GM23338 (cell line): Measurements from ENCODE around the gene TRAPPC12. TPM values are rescaled to one million over a fixed set of nuclear protein-coding genes. Genes with fewer than 3 reads are reported as not detected.

ENCODE experiments used
- ATAC-seq: fragments of 200-7000 bp; cut with Tn5 transposase; 3 replicates; pipeline ENCODE4 v1.9.1; 2020
- DNase-seq: peaks from one replicate; pipeline ENCODE4 v3.0.0-alpha.2; 2015; ENCODE audit warnings: low spot score
- H2AFZ ChIP-seq: fragments of 200-600 bp; sonication (generic); 2 replicates; pipeline ENCODE4 v1.8.0; 2016; ENCODE audit warnings: antibody characterized with exemption, mild to moderate bottlenecking, moderate library complexity
- H3F3A ChIP-seq: fragments of 200-600 bp; sonication (generic); replicated peaks from 2 replicates; pipeline ENCODE4 v1.8.0; 2017; ENCODE audit warnings: antibody characterized with exemption, mixed run types, low read depth
- H3K27ac ChIP-seq: fragments of 200-600 bp; sonication (generic); 2 replicates; pipeline ENCODE4 v1.6.1; 2016; ENCODE audit warnings: low read depth
- H3K27me3 ChIP-seq: fragments of 200-600 bp; sonication (generic); 2 replicates; pipeline ENCODE4 v1.8.0; 2016; ENCODE audit warnings: mild to moderate bottlenecking, mixed run types, moderate library complexity; ENCODE audit not compliant: insufficient read depth
- H3K36me3 ChIP-seq: fragments of 200-600 bp; sonication (generic); 2 replicates; pipeline ENCODE4 v1.8.0; 2016; ENCODE audit warnings: mild to moderate bottlenecking; ENCODE audit not compliant: insufficient read depth
- H3K4me1 ChIP-seq: fragments of 200-600 bp; sonication (generic); 2 replicates; pipeline ENCODE4 v1.8.0; 2016; ENCODE audit warnings: mild to moderate bottlenecking, moderate library complexity; ENCODE audit not compliant: insufficient read depth
- H3K4me2 ChIP-seq: fragments of 200-600 bp; sonication (generic); 2 replicates; pipeline ENCODE4 v1.7.1; 2017; ENCODE audit warnings: mixed run types
- H3K4me3 ChIP-seq: fragments of 200-600 bp; sonication (generic); 2 replicates; pipeline ENCODE4 v1.6.1; 2016; ENCODE audit warnings: mixed run types
- H3K79me2 ChIP-seq: fragments of 200-600 bp; sonication (generic); replicated peaks from 2 replicates; pipeline ENCODE4 v1.8.0; 2017; ENCODE audit warnings: mild to moderate bottlenecking; ENCODE audit not compliant: insufficient read depth
- H3K9me2 ChIP-seq: fragments of 200-600 bp; sonication (generic); 2 replicates; pipeline ENCODE4 v1.8.0; 2017; ENCODE audit not compliant: insufficient read depth
- H4K20me1 ChIP-seq: fragments of 200-600 bp; sonication (generic); replicated peaks from 2 replicates; pipeline ENCODE4 v1.8.0; 2017; ENCODE audit warnings: mild to moderate bottlenecking; ENCODE audit not compliant: insufficient read depth
- H3K27ac Mint-ChIP-seq: 2 replicates; pipeline ENCODE4 v1.8.0; 2020; ENCODE audit warnings: inconsistent platforms, mild to moderate bottlenecking, moderate library complexity, mixed read lengths
- H3K27me3 Mint-ChIP-seq: 3 replicates; pipeline ENCODE4 v1.8.0; 2022; ENCODE audit warnings: low read depth, mild to moderate bottlenecking, moderate library complexity, mixed read lengths, inconsistent platforms; ENCODE audit not compliant: insufficient read depth, poor library complexity
- H3K36me3 Mint-ChIP-seq: 3 replicates; pipeline ENCODE4 v1.8.0; 2021; ENCODE audit warnings: low read depth, mild to moderate bottlenecking, inconsistent platforms, moderate library complexity, mixed read lengths
- H3K4me1 Mint-ChIP-seq: 3 replicates; pipeline ENCODE4 v1.8.0; 2020; ENCODE audit warnings: mild to moderate bottlenecking, inconsistent platforms, mixed read lengths
- H3K4me3 Mint-ChIP-seq: 3 replicates; pipeline ENCODE4 v1.8.0; 2021; ENCODE audit warnings: moderate library complexity, mild to moderate bottlenecking, inconsistent platforms, mixed read lengths
- H3K9me3 Mint-ChIP-seq: 3 replicates; pipeline ENCODE4 v1.8.0; 2020; ENCODE audit warnings: moderate library complexity, mild to moderate bottlenecking, inconsistent platforms, mixed read lengths
- CREB1 ChIP-seq: fragments of 250-450 bp; sonication (Bioruptor Pico); IDR thresholded peaks from 2 replicates; pipeline ENCODE4 v1.5.0; 2020; ENCODE audit warnings: low read depth, mild to moderate bottlenecking, moderate library complexity
- EZH2 ChIP-seq: fragments of 200-600 bp; sonication (generic); IDR thresholded peaks from one replicate; pipeline ENCODE4 v1.8.0; 2017; ENCODE audit warnings: antibody characterized with exemption, mild to moderate bottlenecking, low read depth; ENCODE audit not compliant: unreplicated experiment
- EZH2phosphoT487 ChIP-seq: fragments of 200-600 bp; sonication (generic); IDR thresholded peaks from one replicate; pipeline ENCODE4 v1.8.1; 2018; ENCODE audit warnings: antibody characterized with exemption; ENCODE audit not compliant: unreplicated experiment
- JUNB ChIP-seq: IDR thresholded peaks from one replicate; pipeline ENCODE4 v1.6.1; 2016; ENCODE audit warnings: antibody characterized with exemption; ENCODE audit not compliant: unreplicated experiment
- NANOG ChIP-seq: IDR thresholded peaks from 2 replicates; pipeline ENCODE4 v1.6.1; 2016; ENCODE audit warnings: antibody characterized with exemption, borderline replicate concordance
- POLR2AphosphoS5 ChIP-seq: IDR thresholded peaks from 2 replicates; pipeline ENCODE4 v1.6.1; 2016; ENCODE audit warnings: antibody characterized with exemption, low read depth
- REST ChIP-seq: IDR thresholded peaks from one replicate; pipeline ENCODE4 v1.6.1; 2018; ENCODE audit warnings: antibody characterized with exemption; ENCODE audit not compliant: unreplicated experiment
- STAT1 ChIP-seq: IDR thresholded peaks from one replicate; pipeline ENCODE4 v1.6.1; 2016; ENCODE audit warnings: antibody characterized with exemption; ENCODE audit not compliant: unreplicated experiment
- ZNF114 ChIP-seq: fragments of 250-450 bp; sonication (Bioruptor Pico); IDR thresholded peaks from 2 replicates; pipeline ENCODE4 v1.5.0; 2020; ENCODE audit warnings: mild to moderate bottlenecking, moderate library complexity
- ZNF331 ChIP-seq: fragments of 250-450 bp; sonication (Bioruptor Pico); IDR thresholded peaks from 2 replicates; pipeline ENCODE4 v1.5.0; 2020; ENCODE audit warnings: low read depth, mild to moderate bottlenecking, moderate library complexity
- ZNF462 ChIP-seq: fragments of 250-450 bp; sonication (Bioruptor Pico); IDR thresholded peaks from 2 replicates; pipeline ENCODE4 v1.5.0; 2020; ENCODE audit warnings: mild to moderate bottlenecking, moderate library complexity
- polyA plus RNA-seq: library from polyadenylated mRNA; unstranded; fragments of >200 nt; fragmentation: Nextera tagmentation; extraction: Ambion mirVana; gene quantifications from 2 replicates; pipeline ENCODE4 v1.2.1, GENCODE V29; 2016
- total RNA-seq: library from RNA; depleted of rRNA; stranded (reverse); fragments of >200 nt; shearing (Covaris generic); gene quantifications from 2 replicates; pipeline ENCODE4 v1.2.3, GENCODE V29; 2014
- TF ChIP-seq, protein P1 (sequence below): IDR thresholded peaks from 2 replicates; pipeline ENCODE4 v1.6.1; 2016; ENCODE audit warnings: antibody characterized with exemption
- TF ChIP-seq, protein P2 (sequence below), 2 experiments: fragments of 200-600 bp in 1 of 2; sonication (generic) in 1 of 2; conservative IDR thresholded peaks; 2 replicates each; pipeline versions ENCODE4 v1.5.1 to v1.6.1; 2016 to 2017; ENCODE audit warnings: antibody characterized with exemption in 2 of 2, low read depth in 2 of 2, mild to moderate bottlenecking in 2 of 2, moderate library complexity in 1 of 2

The TRAPPC12 gene
- total and polyA plus RNA-seq, 2 experiments from 2014 or later, result 48.9 to 57.7 TPM

- Histone ChIP-seq H3K27me3 (no peaks in the 10 kb centered on the region), H3F3A (no peaks in the 10 kb centered on the region), H3K27ac (no peak overlapping the region), H3K4me2 (no peak overlapping the region), H3K9me2 (no peaks in the 10 kb centered on the region), H4K20me1 (peaks cover 11% of the 10 kb centered on the region; the same call in 1 of the 2 replicates), H2AFZ (no peak overlapping the region), H3K4me1 (no peaks in the 10 kb centered on the region), H3K79me2 (peaks cover 35% of the 10 kb centered on the region), H3K4me3 (no peak overlapping the region), H3K36me3 (peaks cover 37% of the 10 kb centered on the region)
- Mint-ChIP-seq H3K36me3 (peaks cover 71% of the 10 kb centered on the region), H3K27ac (no peak overlapping the region), H3K4me3 (no peak overlapping the region), H3K9me3 (peaks cover 22% of the 10 kb centered on the region), H3K27me3 (peaks cover 5% of the 10 kb centered on the region), H3K4me1 (no peaks in the 10 kb centered on the region)
- ATAC-seq, result no peak
- DNase-seq, result no peak
- no peak for TF ChIP-seq EZH2
- TF ChIP-seq POLR2AphosphoS5, result no peak
- no peak for TF ChIP-seq JUNB
- no peak for TF ChIP-seq NANOG
- no peak for TF ChIP-seq ZNF114 (CRISPR knock-in tag)
- TF ChIP-seq ZNF462 (CRISPR knock-in tag), result no peak
- TF ChIP-seq, protein P1, sequence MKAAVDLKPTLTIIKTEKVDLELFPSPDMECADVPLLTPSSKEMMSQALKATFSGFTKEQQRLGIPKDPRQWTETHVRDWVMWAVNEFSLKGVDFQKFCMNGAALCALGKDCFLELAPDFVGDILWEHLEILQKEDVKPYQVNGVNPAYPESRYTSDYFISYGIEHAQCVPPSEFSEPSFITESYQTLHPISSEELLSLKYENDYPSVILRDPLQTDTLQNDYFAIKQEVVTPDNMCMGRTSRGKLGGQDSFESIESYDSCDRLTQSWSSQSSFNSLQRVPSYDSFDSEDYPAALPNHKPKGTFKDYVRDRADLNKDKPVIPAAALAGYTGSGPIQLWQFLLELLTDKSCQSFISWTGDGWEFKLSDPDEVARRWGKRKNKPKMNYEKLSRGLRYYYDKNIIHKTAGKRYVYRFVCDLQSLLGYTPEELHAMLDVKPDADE, result no peak
- TF ChIP-seq STAT1, result no peak
- TF ChIP-seq ZNF331 (CRISPR knock-in tag), result no peak
- no peak for TF ChIP-seq CREB1 (CRISPR knock-in tag)
- TF ChIP-seq, protein P2, sequence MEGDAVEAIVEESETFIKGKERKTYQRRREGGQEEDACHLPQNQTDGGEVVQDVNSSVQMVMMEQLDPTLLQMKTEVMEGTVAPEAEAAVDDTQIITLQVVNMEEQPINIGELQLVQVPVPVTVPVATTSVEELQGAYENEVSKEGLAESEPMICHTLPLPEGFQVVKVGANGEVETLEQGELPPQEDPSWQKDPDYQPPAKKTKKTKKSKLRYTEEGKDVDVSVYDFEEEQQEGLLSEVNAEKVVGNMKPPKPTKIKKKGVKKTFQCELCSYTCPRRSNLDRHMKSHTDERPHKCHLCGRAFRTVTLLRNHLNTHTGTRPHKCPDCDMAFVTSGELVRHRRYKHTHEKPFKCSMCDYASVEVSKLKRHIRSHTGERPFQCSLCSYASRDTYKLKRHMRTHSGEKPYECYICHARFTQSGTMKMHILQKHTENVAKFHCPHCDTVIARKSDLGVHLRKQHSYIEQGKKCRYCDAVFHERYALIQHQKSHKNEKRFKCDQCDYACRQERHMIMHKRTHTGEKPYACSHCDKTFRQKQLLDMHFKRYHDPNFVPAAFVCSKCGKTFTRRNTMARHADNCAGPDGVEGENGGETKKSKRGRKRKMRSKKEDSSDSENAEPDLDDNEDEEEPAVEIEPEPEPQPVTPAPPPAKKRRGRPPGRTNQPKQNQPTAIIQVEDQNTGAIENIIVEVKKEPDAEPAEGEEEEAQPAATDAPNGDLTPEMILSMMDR (conservative IDR thresholded peaks at IDR 0.05; ENCODE audit: low read depth in 2 of 2), result no peak
- no peak for TF ChIP-seq REST
- no peak for TF ChIP-seq EZH2phosphoT487
These were observed 12.7 kb downstream of the TRAPPC12 start for GRCh38 chr2:3392216-3392615.
